MCF 10A (cell line): ENCODE results near the gene BCL2L1. TPM values are rescaled to one million over a fixed set of nuclear protein-coding genes. Genes with fewer than 3 reads are reported as not detected.
A peak's percentile ranks its signal among the peaks of the same experiment; 100 is the strongest.

Source experiments
- BruUV-seq: library from RNA; stranded (reverse); fragments of 400-500 nt; replicated peaks from 2 replicates; lab custom pipeline; 2021; lab: Mats Ljungman, UMichigan
- CTCF ChIA-PET: fragments of 300-600 bp; sonication (Branson Sonifier 250); formaldehyde crosslinking; extraction: SDS; loops from one replicate; lab custom pipeline; 2021; ENCODE audit warnings: antibody characterized with exemption, inconsistent platforms; lab: Yijun Ruan, JAX
- POLR2A ChIA-PET: fragments of 300-600, 350-650 bp; sonication (Branson Sonifier 250); formaldehyde crosslinking; extraction: SDS; loops from one replicate; lab custom pipeline; 2020; ENCODE audit warnings: antibody characterized with exemption, inconsistent platforms; lab: Yijun Ruan, JAX
- DNase-seq: peaks from one replicate; pipeline ENCODE4 v3.0.0-alpha.2; 2018; ENCODE audit not compliant: unreplicated experiment
- H3K27ac Mint-ChIP-seq: one replicate; pipeline ENCODE4 v1.8.0; 2022; ENCODE audit warnings: mild to moderate bottlenecking, low read depth, mixed read lengths; ENCODE audit not compliant: unreplicated experiment
- H3K27me3 Mint-ChIP-seq: one replicate; pipeline ENCODE4 v1.8.0; 2022; ENCODE audit warnings: mixed read lengths; ENCODE audit not compliant: insufficient read depth, unreplicated experiment
- H3K36me3 Mint-ChIP-seq: one replicate; pipeline ENCODE4 v1.8.0; 2022; ENCODE audit warnings: mild to moderate bottlenecking, moderate library complexity, mixed read lengths; ENCODE audit not compliant: insufficient read depth, unreplicated experiment
- H3K4me1 Mint-ChIP-seq: one replicate; pipeline ENCODE4 v1.8.0; 2022; ENCODE audit warnings: mixed read lengths; ENCODE audit not compliant: insufficient read depth, unreplicated experiment
- H3K4me3 Mint-ChIP-seq: one replicate; pipeline ENCODE4 v1.8.0; 2022; ENCODE audit warnings: mild to moderate bottlenecking, moderate library complexity, mixed read lengths; ENCODE audit not compliant: unreplicated experiment
- H3K9me3 Mint-ChIP-seq: one replicate; pipeline ENCODE4 v1.8.0; 2022; ENCODE audit warnings: mixed read lengths; ENCODE audit not compliant: unreplicated experiment
- intact Hi-C: fragments of 100-400 bp; cut with micrococcal nuclease; formaldehyde crosslinking; loops from 2 replicates; pipeline ENCODE4 v1.14.1; 2022
- total RNA-seq: library from RNA; stranded (reverse); gene quantifications from 2 replicates; pipeline ENCODE4 v1.2.3, GENCODE V29; 2022
- TF ChIP-seq, protein P1 (sequence below): fragments of 200-600 bp; IDR thresholded peaks from one replicate; pipeline ENCODE4 v1.8.0; 2022; ENCODE audit warnings: antibody characterized with exemption, mild to moderate bottlenecking; ENCODE audit not compliant: unreplicated experiment

BCL2L1 gene
- total RNA-seq, 1 experiment from 2014 or later: 156 TPM

DNA sequence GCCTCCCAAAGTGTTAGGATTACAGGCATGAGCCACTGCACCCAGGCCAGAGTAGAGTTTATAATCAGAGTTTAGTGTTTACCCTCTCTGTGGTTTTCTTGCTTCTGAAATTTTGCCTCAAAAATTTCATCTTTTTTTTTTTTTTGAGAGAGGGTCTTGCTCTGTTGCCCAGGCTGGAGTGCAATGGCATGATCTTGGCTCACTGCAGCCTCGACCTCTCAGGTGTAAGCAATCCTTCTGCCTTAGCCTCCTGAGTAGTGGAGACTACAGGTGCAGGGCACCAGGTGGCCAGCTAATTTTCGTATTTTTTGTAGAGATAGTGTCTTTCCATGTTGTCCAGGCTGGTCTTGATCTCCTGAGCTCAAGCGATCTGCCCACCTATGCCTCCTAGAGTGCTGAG lies 45.1 kb upstream of the BCL2L1 start:
- DNase-seq: no peak
- intact Hi-C loops: no loop called here
- H3K27me3 Mint-ChIP-seq: no peaks in the 10 kb centered on the region
- H3K9me3 Mint-ChIP-seq: no peaks in the 10 kb centered on the region
- H3K4me3 Mint-ChIP-seq: no peak overlapping the region
- H3K4me1 Mint-ChIP-seq: no peaks in the 10 kb centered on the region
- peaks cover 15% of the 10 kb centered on the region for H3K36me3 Mint-ChIP-seq
- CTCF ChIA-PET: interaction anchor here (0.6 to 1.4 kb wide), 4 partner anchors 22 to 1659 kb away, joined by 3 to 7 read pairs (median 3); no protein-coding TSS in a partner anchor
- POLR2A ChIA-PET: no interaction called here
- H3K27ac Mint-ChIP-seq: no peak overlapping the region
- TF ChIP-seq, protein P1, sequence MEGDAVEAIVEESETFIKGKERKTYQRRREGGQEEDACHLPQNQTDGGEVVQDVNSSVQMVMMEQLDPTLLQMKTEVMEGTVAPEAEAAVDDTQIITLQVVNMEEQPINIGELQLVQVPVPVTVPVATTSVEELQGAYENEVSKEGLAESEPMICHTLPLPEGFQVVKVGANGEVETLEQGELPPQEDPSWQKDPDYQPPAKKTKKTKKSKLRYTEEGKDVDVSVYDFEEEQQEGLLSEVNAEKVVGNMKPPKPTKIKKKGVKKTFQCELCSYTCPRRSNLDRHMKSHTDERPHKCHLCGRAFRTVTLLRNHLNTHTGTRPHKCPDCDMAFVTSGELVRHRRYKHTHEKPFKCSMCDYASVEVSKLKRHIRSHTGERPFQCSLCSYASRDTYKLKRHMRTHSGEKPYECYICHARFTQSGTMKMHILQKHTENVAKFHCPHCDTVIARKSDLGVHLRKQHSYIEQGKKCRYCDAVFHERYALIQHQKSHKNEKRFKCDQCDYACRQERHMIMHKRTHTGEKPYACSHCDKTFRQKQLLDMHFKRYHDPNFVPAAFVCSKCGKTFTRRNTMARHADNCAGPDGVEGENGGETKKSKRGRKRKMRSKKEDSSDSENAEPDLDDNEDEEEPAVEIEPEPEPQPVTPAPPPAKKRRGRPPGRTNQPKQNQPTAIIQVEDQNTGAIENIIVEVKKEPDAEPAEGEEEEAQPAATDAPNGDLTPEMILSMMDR: no peak
- BruUV-seq: no TSS peak

DNA sequence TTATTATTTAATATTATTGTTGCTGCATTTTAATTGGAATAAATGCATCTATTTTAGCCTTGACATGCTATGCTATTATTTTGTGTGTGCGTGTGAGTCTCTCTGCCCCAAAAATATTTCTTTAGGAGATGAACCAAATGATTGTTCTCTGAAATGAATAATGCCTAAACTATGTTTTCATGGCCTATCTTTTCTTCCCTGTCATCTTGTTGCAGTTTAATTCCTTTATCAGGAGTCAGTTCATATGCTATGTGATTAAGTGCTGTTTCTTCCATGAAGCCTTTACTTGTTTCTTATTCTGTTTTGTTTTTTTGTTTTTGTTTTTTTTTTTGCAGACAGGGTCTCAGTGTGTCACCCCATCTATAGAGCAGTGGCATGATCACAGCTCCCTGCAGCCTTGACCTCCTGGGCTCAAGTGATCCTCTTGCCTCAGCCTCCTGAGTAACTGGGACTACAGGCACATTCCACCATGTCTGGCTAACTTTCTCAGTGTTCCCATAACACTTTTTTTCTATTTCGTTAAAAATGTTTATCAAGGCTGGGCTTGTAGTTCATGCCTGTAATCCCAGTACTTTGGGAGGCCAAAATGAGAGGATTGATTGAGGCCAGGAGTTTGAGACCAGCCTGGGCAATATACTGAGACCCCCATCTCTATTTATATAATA lies 42.1 kb upstream of the BCL2L1 start:
- ChIA-PET CTCF (no interaction called here), POLR2A (no interaction called here)
- Mint-ChIP-seq H3K4me1 (peaks cover 3% of the 10 kb centered on the region), H3K4me3 (no peak overlapping the region), H3K27me3 (no peaks in the 10 kb centered on the region), H3K27ac (peak overlapping the region; percentile 44), H3K36me3 (peaks cover 14% of the 10 kb centered on the region), H3K9me3 (no peaks in the 10 kb centered on the region)
- intact Hi-C loops: no loop called here
- DNase-seq: no peak
- TF ChIP-seq, protein P1: no peak
- BruUV-seq: no TSS peak

DNA sequence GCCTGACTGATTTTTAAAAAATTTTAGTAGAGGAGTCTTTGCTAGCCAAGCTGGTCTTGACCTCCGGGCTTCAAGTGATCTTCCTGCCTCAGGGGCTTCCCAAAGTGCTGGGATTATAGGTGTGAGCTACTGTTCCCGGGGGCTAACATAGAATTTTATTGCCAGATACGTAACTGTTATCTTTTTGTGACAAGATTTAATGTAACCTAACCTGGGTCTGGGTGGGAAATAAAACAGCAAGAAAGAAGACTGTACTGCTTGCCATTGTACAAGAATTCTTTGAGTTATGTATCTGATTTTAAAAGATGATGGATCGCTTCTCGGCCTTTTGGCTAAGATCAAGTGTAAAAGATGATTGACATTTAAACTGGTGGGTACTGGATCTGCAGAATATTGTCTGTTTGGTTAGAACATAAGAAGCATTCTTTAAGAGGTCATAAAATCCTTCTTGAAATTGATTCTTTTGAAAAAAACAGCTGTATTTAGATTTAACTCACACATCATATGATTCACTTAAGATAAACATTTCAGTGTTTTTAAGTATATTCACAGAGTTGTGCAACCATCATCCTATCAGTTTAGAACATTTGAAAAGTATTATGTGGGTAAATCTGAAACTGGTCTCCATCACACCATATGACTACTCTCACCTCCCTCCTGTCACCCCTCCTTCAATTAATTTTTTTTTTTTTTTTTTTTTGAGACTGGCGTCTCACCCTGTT lies 38.0 kb upstream of the BCL2L1 start:
- no peak overlapping the region for H3K4me3 Mint-ChIP-seq
- H3K36me3 Mint-ChIP-seq: peaks cover 15% of the 10 kb centered on the region
- H3K9me3 Mint-ChIP-seq: no peaks in the 10 kb centered on the region
- intact Hi-C loops: no loop called here
- TF ChIP-seq, protein P1: no peak
- H3K27me3 Mint-ChIP-seq: no peaks in the 10 kb centered on the region
- BruUV-seq: no TSS peak
- ChIA-PET POLR2A (interaction anchor here (0.6 to 1.6 kb wide), 7 partner anchors 10 to 599 kb away, joined by 3 to 5 read pairs (median 3); no protein-coding TSS in a partner anchor), CTCF (interaction anchor here (0.7 to 1.6 kb wide), 6 partner anchors 9 to 32 kb away, joined by 4 to 8 read pairs (median 6); no protein-coding TSS in a partner anchor)
- peak; percentile 11 for DNase-seq
- peaks cover 19% of the 10 kb centered on the region for H3K4me1 Mint-ChIP-seq
- H3K27ac Mint-ChIP-seq: peak overlapping the region; percentile 32
